ENCODE results near the gene C5orf47.

C5orf47 gene

GRCh38 chr5:174022384-174023095 is 33.6 kb downstream of the C5orf47 start:
- peaks cover 2% of the 10 kb centered on the region for H3K27me3 ChIP-seq (replicated peaks; ENCODE audit: control insufficient read depth, insufficient read depth, low read length, poor library complexity, severe bottlenecking)

DNA sequence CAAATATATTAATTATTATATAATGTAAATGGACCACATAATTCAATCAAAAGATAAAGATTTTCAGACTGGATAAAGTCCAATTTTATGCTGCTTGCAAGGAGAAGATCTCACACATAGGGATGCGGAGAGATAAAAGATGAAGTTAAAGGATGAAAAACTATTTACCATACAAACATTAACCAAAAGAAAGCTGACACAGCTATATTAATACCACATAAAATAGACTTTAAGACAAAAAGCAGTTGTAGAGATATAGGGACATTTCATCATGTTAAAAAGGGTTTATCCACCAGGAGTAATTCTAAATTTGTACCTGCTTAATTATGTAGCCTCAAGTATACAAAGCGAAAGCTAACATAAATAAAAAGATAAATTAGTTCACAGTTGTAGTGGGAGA is 41.3 kb downstream of the C5orf47 start:
- Histone ChIP-seq H3K27ac (ENCODE audit: insufficient read depth, low read length, poor library complexity, severe bottlenecking) (no peak overlapping the region), H3K36me3 (ENCODE audit: control insufficient read depth, insufficient read depth, low read length) (no peaks in the 10 kb centered on the region), H3K27me3 (replicated peaks; ENCODE audit: control insufficient read depth, insufficient read depth, low read length, poor library complexity, severe bottlenecking) (peaks cover 2% of the 10 kb centered on the region), H3K4me1 (ENCODE audit: control insufficient read depth, insufficient read depth, low read length, poor library complexity, severe bottlenecking) (no peaks in the 10 kb centered on the region), H3K9me3 (ENCODE audit: control insufficient read depth, low read length) (no peaks in the 10 kb centered on the region), H3K4me3 (ENCODE audit: insufficient read depth, low read depth, low read length, poor library complexity, severe bottlenecking) (no peak overlapping the region)
- no peak for DNase-seq

More at GRCh38 chr5:174022384-174023095, 33.6 kb downstream of the C5orf47 start:
- Histone ChIP-seq H3K9me3 (ENCODE audit: control insufficient read depth, low read length) (no peaks in the 10 kb centered on the region), H3K4me3 (ENCODE audit: insufficient read depth, low read depth, low read length, poor library complexity, severe bottlenecking) (no peak overlapping the region), H3K36me3 (ENCODE audit: control insufficient read depth, insufficient read depth, low read length) (no peaks in the 10 kb centered on the region), H3K4me1 (ENCODE audit: control insufficient read depth, insufficient read depth, low read length, poor library complexity, severe bottlenecking) (no peaks in the 10 kb centered on the region), H3K27ac (ENCODE audit: insufficient read depth, low read length, poor library complexity, severe bottlenecking) (no peak overlapping the region)
- no peak for DNase-seq

DNA sequence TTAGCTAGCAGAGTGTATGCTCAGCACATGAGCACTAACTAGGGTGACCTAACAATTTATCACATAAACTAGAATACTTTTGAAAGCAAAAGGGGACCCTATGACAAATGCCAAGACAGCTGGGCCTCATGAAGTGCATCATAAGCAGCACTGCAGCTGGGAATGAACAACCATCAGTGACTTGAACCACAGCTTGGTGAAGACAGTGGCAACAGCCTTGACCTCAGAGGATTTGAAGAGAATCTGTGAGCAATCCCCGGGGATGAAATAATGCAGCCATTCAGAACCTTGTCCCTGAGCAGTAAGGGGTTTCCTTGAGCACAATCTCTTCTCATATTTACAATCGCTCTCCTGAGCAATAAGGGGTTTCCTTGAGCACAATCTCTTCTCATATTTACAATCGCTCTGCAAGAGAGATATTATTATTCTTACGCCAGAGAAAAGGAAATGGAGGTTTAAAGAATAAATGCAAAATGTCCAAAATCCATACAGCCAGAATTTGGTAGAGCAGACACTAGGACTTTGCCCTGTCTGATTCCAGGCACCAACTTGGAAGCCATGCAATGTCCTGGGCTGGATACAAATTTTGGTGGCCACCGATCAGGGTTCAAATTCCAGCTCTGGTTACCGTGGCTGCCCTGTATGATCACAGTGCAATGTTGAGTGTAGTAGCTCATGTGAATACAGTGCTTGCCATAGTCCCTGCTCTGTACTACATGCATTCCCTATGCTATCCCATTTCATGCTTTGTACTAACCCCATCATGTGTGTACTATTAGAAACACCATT is 55.7 kb downstream of the C5orf47 start:
- H3K36me3 ChIP-seq (ENCODE audit: control insufficient read depth, insufficient read depth, low read length) = no peaks in the 10 kb centered on the region
- no peak for DNase-seq
- no peaks in the 10 kb centered on the region for H3K27me3 ChIP-seq (replicated peaks; ENCODE audit: control insufficient read depth, insufficient read depth, low read length, poor library complexity, severe bottlenecking)
- H3K4me3 ChIP-seq (ENCODE audit: insufficient read depth, low read depth, low read length, poor library complexity, severe bottlenecking) = no peak overlapping the region
- H3K27ac ChIP-seq (ENCODE audit: insufficient read depth, low read length, poor library complexity, severe bottlenecking) = no peak overlapping the region
- H3K9me3 ChIP-seq (ENCODE audit: control insufficient read depth, low read length) = no peaks in the 10 kb centered on the region
- no peaks in the 10 kb centered on the region for H3K4me1 ChIP-seq (ENCODE audit: control insufficient read depth, insufficient read depth, low read length, poor library complexity, severe bottlenecking)

DNA sequence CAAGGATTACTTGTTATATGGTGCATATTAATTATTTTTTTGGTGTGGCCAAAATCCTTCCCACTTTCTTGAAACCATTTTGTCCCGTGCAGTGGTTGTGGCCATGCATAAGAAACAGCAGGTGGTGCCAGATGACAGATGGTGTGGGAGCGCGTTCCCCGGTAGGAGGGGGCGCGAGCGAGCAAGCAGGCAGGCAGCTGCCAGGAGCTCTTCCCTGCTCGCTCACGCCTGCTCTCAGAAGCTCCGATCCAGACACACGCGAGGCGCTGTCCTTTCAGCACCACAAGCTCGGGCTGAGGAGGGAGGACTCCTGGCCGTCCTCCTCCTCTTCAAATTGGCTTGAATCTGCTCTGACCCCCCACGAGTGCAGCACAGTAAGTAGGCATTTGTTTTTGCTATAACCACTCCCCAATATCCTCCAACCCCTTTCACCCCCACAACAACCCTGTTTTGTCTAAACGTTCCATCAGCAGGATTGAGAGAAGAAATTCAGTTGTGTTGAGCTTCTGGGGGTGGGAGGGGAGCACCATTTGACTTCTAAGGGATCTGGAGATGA is 56.6 kb downstream of the C5orf47 start, which contains the start of gene NSG2:
Gene NSG2 (plus strand): TSS at position 237 of the 556 bp plus-strand sequence. CDS start 1,050 bp downstream, outside the sequence.
- no peak for DNase-seq
- Histone ChIP-seq H3K27ac (ENCODE audit: insufficient read depth, low read length, poor library complexity, severe bottlenecking) (no peak within 1 kb of the TSS), H3K4me1 (ENCODE audit: control insufficient read depth, insufficient read depth, low read length, poor library complexity, severe bottlenecking) (no peaks in the 10 kb centered on the region), H3K4me3 (ENCODE audit: insufficient read depth, low read depth, low read length, poor library complexity, severe bottlenecking) (no peak within 1 kb of the TSS), H3K9me3 (ENCODE audit: control insufficient read depth, low read length) (no peaks in the 10 kb centered on the region), H3K27me3 (replicated peaks; ENCODE audit: control insufficient read depth, insufficient read depth, low read length, poor library complexity, severe bottlenecking) (no peaks in the 10 kb centered on the region), H3K36me3 (ENCODE audit: control insufficient read depth, insufficient read depth, low read length) (no peaks in the 10 kb centered on the region)

- Histone ChIP-seq H3K9me3 (ENCODE audit: control insufficient read depth, low read length) (no peaks in the 10 kb centered on the region), H3K27ac (ENCODE audit: insufficient read depth, low read length, poor library complexity, severe bottlenecking) (no peak overlapping the region), H3K27me3 (replicated peaks; ENCODE audit: control insufficient read depth, insufficient read depth, low read length, poor library complexity, severe bottlenecking) (no peaks in the 10 kb centered on the region), H3K4me1 (ENCODE audit: control insufficient read depth, insufficient read depth, low read length, poor library complexity, severe bottlenecking) (no peaks in the 10 kb centered on the region), H3K4me3 (ENCODE audit: insufficient read depth, low read depth, low read length, poor library complexity, severe bottlenecking) (no peak overlapping the region), H3K36me3 (ENCODE audit: control insufficient read depth, insufficient read depth, low read length) (no peaks in the 10 kb centered on the region)
- DNase-seq = no peak
Measured at GRCh38 chr5:174046558-174046957, 57.6 kb downstream of the C5orf47 start.

- H3K9me3 ChIP-seq (ENCODE audit: control insufficient read depth, low read length) = no peaks in the 10 kb centered on the region
- no peak for DNase-seq
- H3K36me3 ChIP-seq (ENCODE audit: control insufficient read depth, insufficient read depth, low read length) = no peaks in the 10 kb centered on the region
- H3K27me3 ChIP-seq (replicated peaks; ENCODE audit: control insufficient read depth, insufficient read depth, low read length, poor library complexity, severe bottlenecking) = no peaks in the 10 kb centered on the region
- H3K4me3 ChIP-seq (ENCODE audit: insufficient read depth, low read depth, low read length, poor library complexity, severe bottlenecking) = no peak overlapping the region
- no peak overlapping the region for H3K27ac ChIP-seq (ENCODE audit: insufficient read depth, low read length, poor library complexity, severe bottlenecking)
- no peaks in the 10 kb centered on the region for H3K4me1 ChIP-seq (ENCODE audit: control insufficient read depth, insufficient read depth, low read length, poor library complexity, severe bottlenecking)
Measured at GRCh38 chr5:174047472-174048099, 58.6 kb downstream of the C5orf47 start.

DNA sequence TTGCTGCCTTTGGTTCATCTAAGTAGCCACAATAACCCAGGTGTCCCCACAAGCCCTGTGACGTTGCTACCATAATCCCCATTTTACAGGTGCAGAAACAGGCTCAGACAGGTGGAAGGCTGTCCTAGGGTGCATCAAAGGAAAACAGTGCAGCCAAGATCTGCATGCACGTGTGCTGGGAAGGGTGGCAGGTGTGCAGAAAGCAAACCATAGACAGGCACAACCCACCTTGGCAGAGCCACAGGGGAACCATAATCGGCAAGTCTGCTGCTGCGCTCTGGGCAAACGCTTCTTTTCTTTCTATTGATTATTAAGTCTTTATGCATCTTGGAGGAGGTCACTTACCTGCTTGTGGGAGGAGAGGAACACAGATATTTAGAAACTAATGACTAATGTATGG is 63.7 kb downstream of the C5orf47 start:
- no peaks in the 10 kb centered on the region for H3K9me3 ChIP-seq (ENCODE audit: control insufficient read depth, low read length)
- no peak overlapping the region for H3K27ac ChIP-seq (ENCODE audit: insufficient read depth, low read length, poor library complexity, severe bottlenecking)
- H3K4me3 ChIP-seq (ENCODE audit: insufficient read depth, low read depth, low read length, poor library complexity, severe bottlenecking) = no peak overlapping the region
- H3K4me1 ChIP-seq (ENCODE audit: control insufficient read depth, insufficient read depth, low read length, poor library complexity, severe bottlenecking) = no peaks in the 10 kb centered on the region
- no peak for DNase-seq
- no peaks in the 10 kb centered on the region for H3K36me3 ChIP-seq (ENCODE audit: control insufficient read depth, insufficient read depth, low read length)
- no peaks in the 10 kb centered on the region for H3K27me3 ChIP-seq (replicated peaks; ENCODE audit: control insufficient read depth, insufficient read depth, low read length, poor library complexity, severe bottlenecking)

GRCh38 chr5:174053905-174054304 is 64.9 kb downstream of the C5orf47 start:
- Histone ChIP-seq H3K4me1 (ENCODE audit: control insufficient read depth, insufficient read depth, low read length, poor library complexity, severe bottlenecking) (no peaks in the 10 kb centered on the region), H3K4me3 (ENCODE audit: insufficient read depth, low read depth, low read length, poor library complexity, severe bottlenecking) (no peak overlapping the region), H3K27me3 (replicated peaks; ENCODE audit: control insufficient read depth, insufficient read depth, low read length, poor library complexity, severe bottlenecking) (no peaks in the 10 kb centered on the region), H3K36me3 (ENCODE audit: control insufficient read depth, insufficient read depth, low read length) (no peaks in the 10 kb centered on the region), H3K9me3 (ENCODE audit: control insufficient read depth, low read length) (no peaks in the 10 kb centered on the region), H3K27ac (ENCODE audit: insufficient read depth, low read length, poor library complexity, severe bottlenecking) (no peak overlapping the region)
- no peak for DNase-seq

Measured in effector memory CD4-positive, alpha-beta T cell (primary cell).